GM19351 (cell line): ENCODE results near the gene OBP2A.

ENCODE experiments used
- ATAC-seq: cut with Tn5 transposase; IDR thresholded peaks from one replicate; pipeline ENCODE4 v1.9.1; 2021; ENCODE audit warnings: mild to moderate bottlenecking, moderate library complexity; ENCODE audit not compliant: unreplicated experiment

The OBP2A gene

GRCh38 chr9:135575995-135576631 is 30.2 kb downstream of the OBP2A start:
- no peak for ATAC-seq

- ATAC-seq, result no peak
These were observed 31.3 kb downstream of the OBP2A start for GRCh38 chr9:135577256-135577655.

- no peak for ATAC-seq
These were observed 33.4 kb downstream of the OBP2A start for GRCh38 chr9:135579356-135579755.

- no peak for ATAC-seq
These were observed 34.1 kb downstream of the OBP2A start for GRCh38 chr9:135579889-135580660.

- no peak for ATAC-seq
These were observed 34.9 kb downstream of the OBP2A start for GRCh38 chr9:135580664-135581380.

- no peak for ATAC-seq
These were observed 35.9 kb downstream of the OBP2A start for GRCh38 chr9:135581636-135582426.

GRCh38 chr9:135582541-135582940 is 36.6 kb downstream of the OBP2A start:
- no peak for ATAC-seq

- no peak for ATAC-seq
These were observed 37.2 kb downstream of the OBP2A start for GRCh38 chr9:135582966-135583687.

- ATAC-seq, result no peak
These were observed 37.7 kb downstream of the OBP2A start for GRCh38 chr9:135583688-135584011.

- no peak for ATAC-seq
These were observed 38.4 kb downstream of the OBP2A start for GRCh38 chr9:135584371-135584770.

- no peak for ATAC-seq
These were observed 39.0 kb downstream of the OBP2A start for GRCh38 chr9:135584934-135585333.

GRCh38 chr9:135586601-135587109 is 40.7 kb downstream of the OBP2A start:
- no peak for ATAC-seq

- ATAC-seq, result no peak
These were observed 41.7 kb downstream of the OBP2A start for GRCh38 chr9:135587658-135588057.

- no peak for ATAC-seq
These were observed 42.4 kb downstream of the OBP2A start for GRCh38 chr9:135588371-135588770.

- no peak for ATAC-seq
These were observed 43.1 kb downstream of the OBP2A start for GRCh38 chr9:135588886-135589595.

GRCh38 chr9:135589596-135590485 is 43.9 kb downstream of the OBP2A start:
- ATAC-seq, result no peak

GRCh38 chr9:135590486-135591079 is 44.7 kb downstream of the OBP2A start:
- no peak for ATAC-seq
